ENCODE measurements around the gene DYRK3. TPM values are rescaled to one million over a fixed set of nuclear protein-coding genes. Genes with fewer than 3 reads are reported as not detected.

Gene DYRK3
- total and polyA plus RNA-seq, 11 donors = 6.5 to 32.5 (median 15.9) TPM

GRCh38 chr1:206651014-206651413, 15.7 kb downstream of the DYRK3 start:
- ATAC-seq (no peak), DNase-seq (no peak)
- peaks cover 0 to 35% (median 18%) of the 10 kb centered on the region in 9 donors for H3K36me3 ChIP-seq
- TF ChIP-seq POLR2A (IDR thresholded peaks at IDR 0.05) (no peak), CTCF (IDR thresholded peaks at IDR 0.05) (no peak)
- WGBS, 4 donors = 94 to 97% (median 96%) methylated on average over 3 of the region's 3 CpGs
- no peaks in the 10 kb centered on the region for H3K27me3 ChIP-seq
- intact Hi-C loops (cut with DNase I) = loop anchor here in 2 of 10 donors (10.0 kb wide), 1 partner anchor 74 kb away; no protein-coding TSS in a partner anchor
- peak overlapping the region in 11 of 12 donors; percentile 13 to 81 (median 73) for H3K27ac ChIP-seq
- no peak overlapping the region for H3K4me3 ChIP-seq
- H3K9me3 ChIP-seq = no peaks in the 10 kb centered on the region
- peaks cover 5 to 78% (median 62%) of the 10 kb centered on the region in 12 donors for H3K4me1 ChIP-seq

- intact Hi-C loops (cut with DNase I) = loop anchor here in 2 of 10 donors (10.0 kb wide), 1 partner anchor 73 kb away; no protein-coding TSS in a partner anchor
- Histone ChIP-seq H3K4me1 (peaks cover 5 to 90% (median 69%) of the 10 kb centered on the region in 12 donors), H3K9me3 (no peaks in the 10 kb centered on the region), H3K27me3 (no peaks in the 10 kb centered on the region), H3K36me3 (peaks cover 0 to 25% (median 13%) of the 10 kb centered on the region in 9 donors), H3K27ac (peak overlapping the region in 3 of 12 donors; percentile 11 to 81 (median 65)), H3K4me3 (no peak overlapping the region)
- 91 to 96% (median 95%) methylated on average over 5 of the region's 5 CpGs for WGBS, 4 donors
- no peak for TF ChIP-seq CTCF (IDR thresholded peaks at IDR 0.05)
- TF ChIP-seq POLR2A (IDR thresholded peaks at IDR 0.05) = no peak
- no peak for ATAC-seq
- no peak for DNase-seq
Measured at GRCh38 chr1:206651958-206652890, 16.9 kb downstream of the DYRK3 start.

- H3K27me3 ChIP-seq = no peaks in the 10 kb centered on the region
- peak overlapping the region in 11 of 12 donors; percentile 6 to 85 (median 65) for H3K27ac ChIP-seq
- TF ChIP-seq POLR2A (IDR thresholded peaks at IDR 0.05) = no peak
- TF ChIP-seq CTCF (IDR thresholded peaks at IDR 0.05) = no peak
- intact Hi-C loops (cut with DNase I) = loop anchor here in 2 of 10 donors (10.0 kb wide), 1 partner anchor 71 kb away; no protein-coding TSS in a partner anchor
- no peaks in the 10 kb centered on the region for H3K9me3 ChIP-seq
- ATAC-seq (peak in 1 of 4 donors; percentile 6), DNase-seq (no peak)
- no peak overlapping the region for H3K4me3 ChIP-seq
- WGBS, 4 donors = 64 to 75% (median 67%) methylated on average over 7 of the region's 7 CpGs
- H3K36me3 ChIP-seq = peaks cover 0 to 9% (median 0%) of the 10 kb centered on the region in 9 donors
- peaks cover 5 to 99% (median 82%) of the 10 kb centered on the region in 12 donors for H3K4me1 ChIP-seq
Measured at GRCh38 chr1:206653715-206654459, 18.6 kb downstream of the DYRK3 start.

Measured in heart left ventricle (tissue), 16 donors.